Activated T-cell treated with anti-CD3 and anti-CD28 coated beads, Interleukin-2, amount 50 U/mL, for 4 hours (primary cell): Measurements from ENCODE around the gene MBD5. TPM values are rescaled to one million over a fixed set of nuclear protein-coding genes. Genes with fewer than 3 reads are reported as not detected.
A peak's percentile ranks its signal among the peaks of the same experiment; 100 is the strongest.

Experiments used
- ATAC-seq, 2 donors: fragments of 200-7000 bp; cut with Tn5 transposase; one replicate each; pipeline ENCODE4 v1.10.0; 2021
- DNase-seq: peaks from one replicate; pipeline ENCODE4 v3.0.0-alpha.2; 2020
- H3K27me3 Mint-ChIP-seq: one replicate; pipeline ENCODE4 v1.8.0; 2021; ENCODE audit warnings: low read depth, mixed read lengths
- H3K36me3 Mint-ChIP-seq: one replicate; pipeline ENCODE4 v1.8.0; 2022; ENCODE audit warnings: mixed read lengths; ENCODE audit not compliant: insufficient read depth
- H3K4me1 Mint-ChIP-seq: one replicate; pipeline ENCODE4 v1.8.0; 2021; ENCODE audit warnings: low read depth, mixed read lengths
- H3K4me3 Mint-ChIP-seq: one replicate; pipeline ENCODE4 v1.8.0; 2021; ENCODE audit warnings: mild to moderate bottlenecking, moderate library complexity, mixed read lengths
- H3K9me3 Mint-ChIP-seq: one replicate; pipeline ENCODE4 v1.8.0; 2021; ENCODE audit warnings: mixed read lengths
- total RNA-seq, 3 donors: library from RNA; stranded (reverse); gene quantifications; one replicate each; pipeline ENCODE4 v1.2.1, GENCODE V29; 2021

The MBD5 gene
- total RNA-seq, 3 donors from 2014 or later = 8.1 to 8.9 (median 8.2) TPM

DNA sequence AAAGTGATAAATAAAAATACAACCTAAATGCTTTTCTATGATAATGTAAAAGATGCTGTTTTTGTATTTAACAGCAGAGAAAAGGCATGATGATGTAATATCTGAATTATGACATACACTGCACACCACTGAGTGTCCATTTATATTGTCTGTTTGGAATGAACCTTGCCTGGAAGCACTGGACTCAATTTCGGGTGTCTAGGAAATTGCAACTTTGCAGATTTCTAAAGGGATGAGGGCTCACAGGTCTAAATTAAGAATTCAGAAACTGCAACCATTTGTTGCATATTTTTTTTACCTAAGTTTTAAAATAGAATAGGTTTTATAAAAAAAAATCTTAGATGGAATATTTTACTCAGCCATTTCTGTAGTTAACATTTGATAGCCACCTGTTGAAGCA lies 492.5 kb downstream of the MBD5 start:
- ATAC-seq (no peak), DNase-seq (no peak)
- H3K4me3 Mint-ChIP-seq = no peak overlapping the region
- no peaks in the 10 kb centered on the region for H3K27me3 Mint-ChIP-seq
- no peaks in the 10 kb centered on the region for H3K9me3 Mint-ChIP-seq
- peaks cover 26% of the 10 kb centered on the region for H3K4me1 Mint-ChIP-seq
- H3K36me3 Mint-ChIP-seq = peaks cover 6% of the 10 kb centered on the region

GRCh38 chr2:148515120-148515519 lies 494.2 kb downstream of the MBD5 start:
- DNase-seq (no peak), ATAC-seq (no peak)
- no peaks in the 10 kb centered on the region for H3K27me3 Mint-ChIP-seq
- no peaks in the 10 kb centered on the region for H3K9me3 Mint-ChIP-seq
- H3K4me3 Mint-ChIP-seq = no peak overlapping the region
- H3K36me3 Mint-ChIP-seq = peaks cover 6% of the 10 kb centered on the region
- H3K4me1 Mint-ChIP-seq = peaks cover 13% of the 10 kb centered on the region

DNA sequence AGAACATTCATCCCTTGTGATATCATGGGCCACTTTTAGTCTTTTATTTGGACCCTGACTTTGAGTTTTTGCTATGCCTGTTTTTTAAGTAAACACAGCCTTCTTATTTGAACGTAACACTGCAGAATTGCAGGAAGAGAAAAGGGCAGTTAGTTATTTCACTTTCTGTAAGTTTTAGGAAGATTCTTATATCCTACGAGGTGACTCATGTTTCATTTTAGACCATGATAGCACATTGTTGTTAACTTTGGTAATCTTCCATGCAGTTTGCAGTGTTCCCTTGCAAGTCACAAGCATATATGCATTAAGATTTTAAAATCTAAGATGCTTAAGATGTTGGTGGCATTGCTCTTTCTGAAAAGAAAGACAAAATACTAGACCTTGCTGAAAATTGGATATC lies 495.1 kb downstream of the MBD5 start:
- ATAC-seq = no peak
- H3K4me3 Mint-ChIP-seq = no peak overlapping the region
- H3K27me3 Mint-ChIP-seq = no peaks in the 10 kb centered on the region
- H3K9me3 Mint-ChIP-seq = no peaks in the 10 kb centered on the region
- peaks cover 6% of the 10 kb centered on the region for H3K36me3 Mint-ChIP-seq
- no peak for DNase-seq
- peaks cover 18% of the 10 kb centered on the region for H3K4me1 Mint-ChIP-seq

DNA sequence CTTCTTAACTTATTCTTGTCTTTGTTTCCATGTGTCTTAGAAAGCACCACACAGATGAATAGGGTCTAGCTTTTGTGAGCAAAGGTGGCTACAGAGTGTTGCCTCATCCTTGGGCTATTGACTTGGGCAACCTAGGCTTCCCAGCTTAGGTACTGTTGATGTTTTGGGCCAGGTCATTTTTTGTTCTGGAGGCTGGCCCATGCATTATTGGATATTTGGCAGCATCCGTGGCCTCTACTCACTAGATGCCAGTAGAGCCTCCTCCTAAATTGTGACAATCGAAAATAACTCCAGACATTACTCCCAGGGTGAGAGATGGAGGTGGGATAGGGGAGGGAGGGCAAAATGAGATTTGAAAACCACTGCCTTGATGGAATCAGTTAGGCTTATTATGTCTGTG lies 496.4 kb downstream of the MBD5 start:
- H3K4me1 Mint-ChIP-seq = peaks cover 29% of the 10 kb centered on the region
- H3K27me3 Mint-ChIP-seq = no peaks in the 10 kb centered on the region
- H3K36me3 Mint-ChIP-seq = peaks cover 6% of the 10 kb centered on the region
- no peaks in the 10 kb centered on the region for H3K9me3 Mint-ChIP-seq
- DNase-seq = no peak
- no peak for ATAC-seq
- no peak overlapping the region for H3K4me3 Mint-ChIP-seq

GRCh38 chr2:148517822-148518221 lies 496.9 kb downstream of the MBD5 start:
- ATAC-seq = no peak
- Mint-ChIP-seq H3K27me3 (no peaks in the 10 kb centered on the region), H3K4me3 (no peak overlapping the region), H3K9me3 (no peaks in the 10 kb centered on the region), H3K4me1 (peaks cover 29% of the 10 kb centered on the region), H3K36me3 (peaks cover 6% of the 10 kb centered on the region)
- no peak for DNase-seq

GRCh38 chr2:148519013-148519412 lies 498.1 kb downstream of the MBD5 start:
- DNase-seq = no peak
- H3K27me3 Mint-ChIP-seq = no peaks in the 10 kb centered on the region
- H3K4me1 Mint-ChIP-seq = peaks cover 41% of the 10 kb centered on the region
- no peaks in the 10 kb centered on the region for H3K9me3 Mint-ChIP-seq
- no peak for ATAC-seq
- no peak overlapping the region for H3K4me3 Mint-ChIP-seq
- peaks cover 6% of the 10 kb centered on the region for H3K36me3 Mint-ChIP-seq

DNA sequence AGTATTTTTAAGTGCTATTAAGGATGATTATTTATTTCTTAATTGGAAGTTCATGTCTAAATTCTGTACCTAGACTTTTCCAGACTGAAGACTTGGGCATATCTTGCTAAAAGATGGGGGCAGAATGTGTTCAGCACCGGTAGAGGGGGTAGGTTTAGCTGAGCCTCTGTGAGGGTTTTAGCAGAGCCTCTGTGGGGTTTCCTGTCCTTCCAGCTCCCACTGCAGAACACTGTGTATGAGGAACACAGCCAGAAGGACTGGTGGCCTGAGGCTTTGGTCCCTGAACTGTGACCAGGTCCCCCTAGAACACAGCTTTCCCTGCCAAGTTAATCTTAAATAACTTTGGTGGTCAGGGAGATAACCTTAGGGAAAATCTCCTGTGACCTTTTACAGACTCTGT lies 500.3 kb downstream of the MBD5 start:
- no peak overlapping the region for H3K4me3 Mint-ChIP-seq
- DNase-seq = no peak
- no peaks in the 10 kb centered on the region for H3K27me3 Mint-ChIP-seq
- ATAC-seq = no peak
- peaks cover 4% of the 10 kb centered on the region for H3K9me3 Mint-ChIP-seq
- peaks cover 4% of the 10 kb centered on the region for H3K36me3 Mint-ChIP-seq
- peaks cover 57% of the 10 kb centered on the region for H3K4me1 Mint-ChIP-seq

DNA sequence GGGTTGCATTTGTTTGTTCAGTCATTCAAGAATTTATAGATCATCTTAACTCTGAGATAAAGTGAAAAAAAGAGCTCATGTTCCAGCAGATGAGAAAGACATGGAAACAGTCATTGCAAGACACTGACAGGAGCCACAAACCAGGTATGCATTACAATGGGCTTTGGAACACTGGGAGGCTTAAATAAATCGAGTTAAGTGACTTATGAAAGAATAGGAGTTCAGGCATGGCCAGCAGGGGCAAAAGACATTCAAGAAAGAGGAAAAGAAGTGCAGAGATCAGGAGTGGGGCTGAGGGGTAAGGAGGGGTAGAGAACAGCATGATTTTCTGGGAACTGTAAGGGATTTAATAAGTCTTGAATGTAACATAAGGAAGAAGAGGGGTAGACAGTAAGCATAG lies 502.4 kb downstream of the MBD5 start:
- Mint-ChIP-seq H3K27me3 (no peaks in the 10 kb centered on the region), H3K4me1 (peaks cover 78% of the 10 kb centered on the region), H3K4me3 (no peak overlapping the region), H3K36me3 (no peaks in the 10 kb centered on the region), H3K9me3 (peaks cover 4% of the 10 kb centered on the region)
- DNase-seq = no peak
- no peak for ATAC-seq

DNA sequence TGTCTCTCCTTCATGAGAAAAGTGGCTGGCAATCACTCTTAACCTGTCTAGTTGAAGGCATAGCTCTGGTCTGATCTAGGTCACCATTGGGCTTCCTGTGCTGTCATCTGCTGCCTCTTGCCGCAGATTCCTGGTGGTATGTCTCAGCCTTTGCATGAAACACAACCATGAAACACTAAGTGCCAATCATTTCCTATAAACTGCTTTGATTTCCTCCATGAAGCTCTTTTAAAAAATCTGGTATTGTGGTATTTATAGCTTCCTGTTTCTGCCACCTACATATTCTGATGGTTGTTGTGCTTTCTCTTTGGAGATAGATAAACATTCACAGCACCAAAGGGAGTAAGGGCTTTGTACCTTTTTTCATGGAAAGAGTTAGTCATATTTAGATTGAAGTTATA lies 503.6 kb downstream of the MBD5 start:
- no peaks in the 10 kb centered on the region for H3K27me3 Mint-ChIP-seq
- ATAC-seq (peak; percentile 83), DNase-seq (peak; percentile 52)
- peak overlapping the region; percentile 7 for H3K4me3 Mint-ChIP-seq
- no peaks in the 10 kb centered on the region for H3K36me3 Mint-ChIP-seq
- peaks cover 90% of the 10 kb centered on the region for H3K4me1 Mint-ChIP-seq
- H3K9me3 Mint-ChIP-seq = peaks cover 4% of the 10 kb centered on the region

- Mint-ChIP-seq H3K27me3 (no peaks in the 10 kb centered on the region), H3K4me1 (peaks cover 96% of the 10 kb centered on the region), H3K4me3 (no peak overlapping the region), H3K36me3 (no peaks in the 10 kb centered on the region), H3K9me3 (peaks cover 4% of the 10 kb centered on the region)
- ATAC-seq (no peak), DNase-seq (no peak)
Observed at GRCh38 chr2:148525130-148525529, 504.2 kb downstream of the MBD5 start.

GRCh38 chr2:148526509-148527346 lies 505.8 kb downstream of the MBD5 start:
- DNase-seq (no peak), ATAC-seq (no peak)
- Mint-ChIP-seq H3K4me1 (peaks cover 95% of the 10 kb centered on the region), H3K27me3 (no peaks in the 10 kb centered on the region), H3K36me3 (no peaks in the 10 kb centered on the region), H3K4me3 (peak overlapping the region; percentile 67), H3K9me3 (peaks cover 4% of the 10 kb centered on the region)

DNA sequence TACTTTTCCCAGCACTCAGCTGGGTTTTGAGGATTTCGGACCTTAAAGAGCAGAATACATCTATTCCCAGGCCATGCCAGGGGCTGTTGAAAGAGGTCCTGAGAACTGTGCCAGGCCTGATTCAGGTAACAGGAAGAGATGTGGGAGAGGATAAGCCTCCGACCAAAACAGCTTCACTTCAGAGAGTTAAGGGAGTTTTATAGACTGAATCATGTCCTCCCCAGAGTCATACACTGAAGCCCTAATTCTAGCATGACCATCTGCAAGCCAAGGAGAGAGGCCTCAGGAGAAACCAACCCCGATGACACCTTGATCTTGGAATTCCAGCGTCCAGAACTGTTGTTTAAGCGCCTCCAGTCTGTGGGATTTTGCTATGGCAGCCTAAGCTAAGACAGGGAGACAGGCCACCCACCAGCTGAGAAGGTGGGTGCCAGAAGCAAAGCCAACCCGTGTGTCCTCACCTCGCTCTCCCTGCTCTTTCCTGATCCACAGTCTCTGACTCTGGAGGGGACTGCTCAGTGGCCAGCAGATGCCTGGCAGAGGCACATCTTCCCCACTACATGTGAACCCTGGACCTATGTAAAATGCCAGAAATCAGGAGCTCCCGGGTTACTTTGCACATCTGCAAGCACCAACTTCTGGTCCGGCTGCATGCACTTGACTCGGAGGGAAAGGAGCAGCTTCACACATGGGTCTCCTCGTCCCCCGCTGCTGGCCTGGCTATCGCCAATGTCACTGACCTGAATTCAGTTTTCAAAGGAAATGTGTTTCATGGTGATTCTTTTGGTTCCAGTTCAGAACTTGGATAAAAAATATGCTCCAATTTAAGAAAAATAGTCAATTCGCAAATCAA lies 506.8 kb downstream of the MBD5 start:
- H3K4me3 Mint-ChIP-seq = peak overlapping the region; percentile 67
- DNase-seq (no peak), ATAC-seq (peak; percentile 51)
- no peaks in the 10 kb centered on the region for H3K36me3 Mint-ChIP-seq
- H3K9me3 Mint-ChIP-seq = peaks cover 4% of the 10 kb centered on the region
- H3K27me3 Mint-ChIP-seq = no peaks in the 10 kb centered on the region
- H3K4me1 Mint-ChIP-seq = peaks cover 87% of the 10 kb centered on the region

- Mint-ChIP-seq H3K36me3 (no peaks in the 10 kb centered on the region), H3K4me1 (peaks cover 85% of the 10 kb centered on the region), H3K4me3 (peak overlapping the region; percentile 67), H3K27me3 (no peaks in the 10 kb centered on the region), H3K9me3 (peaks cover 4% of the 10 kb centered on the region)
- ATAC-seq (peak; percentile 12 to 46), DNase-seq (no peak)
Observed at GRCh38 chr2:148528356-148529064, 507.6 kb downstream of the MBD5 start.

- H3K36me3 Mint-ChIP-seq = no peaks in the 10 kb centered on the region
- DNase-seq (no peak), ATAC-seq (no peak)
- peaks cover 4% of the 10 kb centered on the region for H3K9me3 Mint-ChIP-seq
- peaks cover 76% of the 10 kb centered on the region for H3K4me1 Mint-ChIP-seq
- peak overlapping the region; percentile 19 for H3K4me3 Mint-ChIP-seq
- H3K27me3 Mint-ChIP-seq = no peaks in the 10 kb centered on the region
Observed at GRCh38 chr2:148529745-148530144, 508.9 kb downstream of the MBD5 start.
